Colonic mucosa (tissue), 4 donors: ENCODE results near the gene THSD4. TPM values are rescaled to one million over a fixed set of nuclear protein-coding genes. Genes with fewer than 3 reads are reported as not detected.

Experiments used
- DNase-seq: peaks from one replicate; pipeline ENCODE4 v3.0.0-alpha.2; 2020
- H3K27ac ChIP-seq: fragments of 200-600 bp; one replicate; pipeline ENCODE4 v1.8.0; 2021
- H3K27me3 ChIP-seq: fragments of 200-600 bp; one replicate; pipeline ENCODE4 v1.8.0; 2021
- H3K36me3 ChIP-seq: fragments of 200-600 bp; one replicate; pipeline ENCODE4 v1.8.0; 2021
- H3K4me1 ChIP-seq: fragments of 200-600 bp; one replicate; pipeline ENCODE4 v1.8.0; 2021; ENCODE audit warnings: mild to moderate bottlenecking
- H3K4me3 ChIP-seq: fragments of 200-600 bp; one replicate; pipeline ENCODE4 v1.8.0; 2021
- H3K9ac ChIP-seq, 2 donors: one replicate each; pipeline ENCODE4 v1.7.0; 2013; ENCODE audit warnings: control low read depth in 2 of 2, low read depth in 2 of 2, low read length in 2 of 2
- H3K9me3 ChIP-seq: fragments of 200-600 bp; one replicate; pipeline ENCODE4 v1.8.0; 2021
- intact Hi-C: fragments of 100-400 bp; cut with DNase I; formaldehyde crosslinking; loops from one replicate; pipeline ENCODE4 v1.14.1; 2022
- total RNA-seq, 2 donors: library from RNA; stranded (reverse); fragmentation: NEBNext Ultra II Directional in 1 of 2; extraction: Animal tissue kit (Norgen Biotek cat#: 25700) in 1 of 2; gene quantifications; one replicate each; pipeline ENCODE4 v1.2.1, GENCODE V29; 2021
- TF ChIP-seq, protein P1 (sequence below): fragments of 200-600 bp; IDR thresholded peaks from one replicate; pipeline ENCODE4 v1.8.0; 2022; ENCODE audit warnings: antibody characterized with exemption, mild to moderate bottlenecking
- donor health status: healthy.
- donor health status: DM: no; HTN: no; CAD: no.
- donor health status: DM: no; HTN: no; CAD: no.

THSD4 gene
- total RNA-seq, 2 donors from 2014 or later, result 18.8 to 23.5 TPM

DNA sequence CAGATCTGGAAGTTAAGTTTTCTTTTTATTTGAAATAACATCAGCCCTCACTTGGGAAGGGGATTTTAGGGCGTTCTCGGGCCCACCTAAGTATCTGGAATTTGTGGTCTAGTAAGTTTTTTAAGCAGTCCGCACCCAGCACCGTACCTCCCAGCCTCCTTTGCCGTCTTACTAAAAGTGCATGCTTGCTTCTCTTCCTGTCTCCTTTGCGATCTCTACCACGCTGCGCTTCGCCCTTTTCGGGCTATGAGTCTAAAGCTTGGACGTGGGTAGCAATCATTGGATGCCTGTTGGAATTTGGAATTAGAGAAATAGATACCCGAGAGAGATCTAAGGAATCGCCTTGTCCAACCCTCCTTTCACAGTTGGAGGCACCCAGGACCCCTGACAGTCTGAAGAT lies 1.1 kb downstream of the THSD4 start:
- H3K27me3 ChIP-seq, result no peaks in the 10 kb centered on the region
- TF ChIP-seq, protein P1, sequence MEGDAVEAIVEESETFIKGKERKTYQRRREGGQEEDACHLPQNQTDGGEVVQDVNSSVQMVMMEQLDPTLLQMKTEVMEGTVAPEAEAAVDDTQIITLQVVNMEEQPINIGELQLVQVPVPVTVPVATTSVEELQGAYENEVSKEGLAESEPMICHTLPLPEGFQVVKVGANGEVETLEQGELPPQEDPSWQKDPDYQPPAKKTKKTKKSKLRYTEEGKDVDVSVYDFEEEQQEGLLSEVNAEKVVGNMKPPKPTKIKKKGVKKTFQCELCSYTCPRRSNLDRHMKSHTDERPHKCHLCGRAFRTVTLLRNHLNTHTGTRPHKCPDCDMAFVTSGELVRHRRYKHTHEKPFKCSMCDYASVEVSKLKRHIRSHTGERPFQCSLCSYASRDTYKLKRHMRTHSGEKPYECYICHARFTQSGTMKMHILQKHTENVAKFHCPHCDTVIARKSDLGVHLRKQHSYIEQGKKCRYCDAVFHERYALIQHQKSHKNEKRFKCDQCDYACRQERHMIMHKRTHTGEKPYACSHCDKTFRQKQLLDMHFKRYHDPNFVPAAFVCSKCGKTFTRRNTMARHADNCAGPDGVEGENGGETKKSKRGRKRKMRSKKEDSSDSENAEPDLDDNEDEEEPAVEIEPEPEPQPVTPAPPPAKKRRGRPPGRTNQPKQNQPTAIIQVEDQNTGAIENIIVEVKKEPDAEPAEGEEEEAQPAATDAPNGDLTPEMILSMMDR, result no peak
- H3K36me3 ChIP-seq, result no peaks in the 10 kb centered on the region
- no peaks in the 10 kb centered on the region for H3K4me1 ChIP-seq
- H3K9ac ChIP-seq, result peak overlapping the region; percentile 76 to 77
- intact Hi-C loops, result no loop called here
- H3K9me3 ChIP-seq, result no peaks in the 10 kb centered on the region
- peak overlapping the region; percentile 79 for H3K27ac ChIP-seq
- H3K4me3 ChIP-seq, result peak overlapping the region; percentile 71
- peak; percentile 60 for DNase-seq

DNA sequence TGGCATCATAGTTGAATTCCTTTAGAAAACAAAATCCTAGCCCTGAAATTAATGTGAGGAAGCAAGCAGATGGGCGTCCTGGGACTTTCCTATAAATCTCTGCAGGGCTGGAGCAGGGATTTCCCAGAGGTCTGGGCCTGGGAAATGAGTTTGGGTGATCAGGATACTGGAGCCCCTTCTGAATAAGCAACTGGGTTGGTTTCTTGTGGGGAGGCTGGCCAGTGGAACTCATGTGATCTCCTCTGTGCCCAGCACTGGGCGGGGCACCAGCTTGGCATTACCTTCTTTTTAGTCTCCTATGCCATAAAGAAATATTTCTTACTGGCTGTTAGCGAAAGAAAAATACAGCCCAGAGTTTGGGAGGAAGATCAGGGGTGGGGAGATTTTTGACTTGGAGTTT lies 1.7 kb downstream of the THSD4 start:
- intact Hi-C loops, result no loop called here
- H3K9ac ChIP-seq, result peak overlapping the region in 1 of 2 donors; percentile 38
- DNase-seq, result peak; percentile 64

DNA sequence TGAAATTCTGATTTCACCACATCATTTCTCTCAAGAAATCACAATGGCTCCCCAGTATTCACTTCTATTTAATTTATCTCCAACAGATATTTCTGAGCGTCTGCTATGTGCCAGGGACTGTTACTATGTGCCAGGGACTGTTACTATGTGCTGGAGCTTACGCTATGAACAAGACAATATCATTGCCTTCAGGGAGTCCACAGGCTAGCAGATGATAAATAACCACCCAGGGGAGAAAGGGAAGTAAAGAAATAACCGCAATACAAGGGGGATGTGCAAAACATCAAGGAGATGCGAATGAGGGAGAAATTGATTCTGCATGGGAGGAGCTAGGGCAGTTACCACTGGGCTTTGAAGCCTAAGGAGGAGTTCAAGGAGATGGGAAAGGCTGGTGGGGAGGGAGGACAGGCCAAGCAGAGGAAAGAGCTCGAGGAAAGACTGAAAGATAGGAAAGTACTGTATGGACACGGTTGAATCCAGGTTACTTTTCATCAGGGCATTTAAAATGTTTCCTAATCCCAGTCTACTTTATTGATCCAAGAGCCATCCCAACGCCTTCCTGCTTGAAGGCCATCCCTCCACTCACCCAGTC lies 2.5 kb downstream of the THSD4 start:
- Histone ChIP-seq H3K4me3 (no peak overlapping the region), H3K9ac (no peak overlapping the region), H3K27me3 (no peaks in the 10 kb centered on the region), H3K4me1 (no peaks in the 10 kb centered on the region), H3K36me3 (no peaks in the 10 kb centered on the region), H3K9me3 (no peaks in the 10 kb centered on the region), H3K27ac (no peak overlapping the region)
- DNase-seq, result no peak
- intact Hi-C loops, result no loop called here
- TF ChIP-seq, protein P1, result no peak

More for the DNA sequence above, 1.7 kb downstream of the THSD4 start:
- no peaks in the 10 kb centered on the region for H3K36me3 ChIP-seq
- H3K4me1 ChIP-seq, result no peaks in the 10 kb centered on the region
- H3K27me3 ChIP-seq, result no peaks in the 10 kb centered on the region
- H3K9me3 ChIP-seq, result no peaks in the 10 kb centered on the region
- H3K4me3 ChIP-seq, result peak overlapping the region; percentile 71
- TF ChIP-seq, protein P1, result no peak
- no peak overlapping the region for H3K27ac ChIP-seq

DNA sequence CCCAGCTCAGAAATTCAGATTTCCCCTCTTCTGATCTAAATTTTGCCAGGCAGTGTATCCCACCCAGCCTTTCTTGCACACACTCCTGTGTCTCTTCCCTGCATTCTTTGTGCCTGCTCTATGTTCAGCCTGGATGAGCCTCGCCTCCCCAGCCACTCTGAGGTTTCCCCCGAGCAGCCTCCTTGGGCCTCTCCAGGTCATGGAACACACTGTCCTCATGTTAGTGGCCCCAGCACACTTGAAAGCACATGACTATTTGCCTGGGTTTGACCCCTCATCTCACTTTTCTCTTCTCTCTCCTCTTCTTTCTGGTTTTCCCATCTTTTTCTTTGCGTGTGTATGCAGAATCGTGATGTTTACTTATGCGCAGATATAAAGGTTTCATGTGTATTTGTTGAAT lies 3.1 kb downstream of the THSD4 start:
- no peak overlapping the region for H3K4me3 ChIP-seq
- no peak overlapping the region for H3K27ac ChIP-seq
- no peaks in the 10 kb centered on the region for H3K4me1 ChIP-seq
- no peaks in the 10 kb centered on the region for H3K27me3 ChIP-seq
- TF ChIP-seq, protein P1, result no peak
- no peak overlapping the region for H3K9ac ChIP-seq
- intact Hi-C loops, result no loop called here
- no peak for DNase-seq
- H3K9me3 ChIP-seq, result no peaks in the 10 kb centered on the region
- no peaks in the 10 kb centered on the region for H3K36me3 ChIP-seq

DNA sequence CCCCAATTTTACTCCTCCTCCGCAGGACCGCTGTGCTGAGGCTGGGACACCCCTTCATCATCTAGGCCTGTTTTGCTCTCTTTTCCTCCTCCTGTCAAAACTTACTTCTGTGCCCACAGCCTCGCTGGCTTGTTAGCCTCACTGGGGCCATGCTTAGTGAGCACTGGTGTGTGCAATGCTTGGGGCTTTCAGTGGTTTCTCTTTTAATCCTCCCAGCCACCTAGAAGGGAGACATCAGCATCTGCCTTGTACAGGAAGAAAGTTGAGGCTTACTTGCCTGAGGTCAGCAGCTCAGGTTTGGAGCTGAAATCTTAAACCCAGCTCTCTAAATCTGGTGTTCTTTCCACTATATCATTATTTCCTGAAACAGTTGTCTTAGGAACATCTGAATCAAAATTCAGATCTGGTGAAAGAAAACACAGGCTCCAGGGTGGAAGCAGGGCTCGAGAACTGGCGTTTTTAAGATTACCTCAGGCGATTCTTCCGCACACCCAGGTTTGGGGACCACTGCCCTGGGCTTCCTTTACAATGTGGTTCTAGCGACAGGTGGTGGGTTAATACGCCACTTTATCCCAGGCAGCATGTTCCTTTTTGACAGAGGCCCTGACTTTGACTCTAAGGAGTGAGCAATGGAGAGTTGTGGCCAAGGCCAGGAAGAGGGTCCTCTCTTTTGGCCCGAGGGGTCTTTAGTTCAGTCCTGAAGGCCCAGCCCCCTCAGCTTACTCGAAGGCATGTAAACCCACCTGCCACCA lies 3.8 kb downstream of the THSD4 start:
- no peak overlapping the region for H3K4me3 ChIP-seq
- H3K4me1 ChIP-seq, result no peaks in the 10 kb centered on the region
- H3K9ac ChIP-seq, result no peak overlapping the region
- H3K27me3 ChIP-seq, result no peaks in the 10 kb centered on the region
- H3K9me3 ChIP-seq, result no peaks in the 10 kb centered on the region
- intact Hi-C loops, result no loop called here
- TF ChIP-seq, protein P1, result no peak
- H3K27ac ChIP-seq, result no peak overlapping the region
- no peak for DNase-seq
- no peaks in the 10 kb centered on the region for H3K36me3 ChIP-seq
